ENCODE data around the gene TBCA. TPM values are rescaled to one million over a fixed set of nuclear protein-coding genes. Genes with fewer than 3 reads are reported as not detected.

The TBCA gene
- total and polyA plus RNA-seq, 2 of the 13 experiments (the other 11 are each of a cell fraction or from before 2014, with no cell fraction given) = 93.8 to 309 TPM

- FAIRE-seq = no peak
- intact Hi-C loops (cut with micrococcal nuclease; ENCODE audit: unreplicated experiment) = loop anchor here (2.0 kb wide), 1 partner anchor 22 kb away; no protein-coding TSS in a partner anchor
- in situ Hi-C loops (cut with HindIII; ENCODE audit: extremely low pct_ligation_motif_present, low pct_unique_long_range_greater_than_20kb) = no loop called here
- Histone ChIP-seq H2AFZ (ENCODE audit: low read length) (no peak overlapping the region), H3K79me2 (ENCODE audit: insufficient read depth, low read length) (no peaks in the 10 kb centered on the region), H3K27ac (ENCODE audit: extremely low read length, insufficient read depth, low read length) (no peak overlapping the region), H3K9ac (ENCODE audit: insufficient read depth, low read depth, low read length) (no peak overlapping the region), H3K4me1 (ENCODE audit: insufficient read depth, low read length) (no peaks in the 10 kb centered on the region), H3K36me3 (replicated peaks in 1 of 2; ENCODE audit: control insufficient read depth in 1 of 2, insufficient read depth in 2 of 2, low read length in 2 of 2) (no peaks in the 10 kb centered on the region), H3K9me3 (ENCODE audit: low read length) (no peaks in the 10 kb centered on the region), H3K4me2 (ENCODE audit: low read depth, low read length) (no peak overlapping the region), H3K27me3 (ENCODE audit: control insufficient read depth in 1 of 2, insufficient read depth in 2 of 2, low read length in 2 of 2) (no peaks in the 10 kb centered on the region; a peak in 1 of 5 replicates), H3K4me3 (replicated peaks in 1 of 3; ENCODE audit: insufficient read depth in 1 of 3, low read depth in 2 of 3, low read length in 3 of 3) (no peak overlapping the region), H4K20me1 (ENCODE audit: insufficient read depth, low read length) (no peaks in the 10 kb centered on the region)
- no TSS peak for BruUV-seq (replicated peaks)
- WGBS (ENCODE audit: low lambda C conversion rate) = 81% methylated on average over 11 of the region's 17 CpGs
- DNase-seq (ENCODE audit: low spot score) = no peak
- POLR2A ChIA-PET = no interaction called here
- CTCF ChIA-PET (ENCODE audit: low intra/inter-chr PET ratio, low total read pairs) = no interaction called here
- ATAC-seq = no peak
- TF ChIP-seq SIN3A (IDR thresholded peaks at IDR 0.05; ENCODE audit: borderline replicate concordance, low read depth, low read length) = no peak
- TF ChIP-seq, protein P1, sequence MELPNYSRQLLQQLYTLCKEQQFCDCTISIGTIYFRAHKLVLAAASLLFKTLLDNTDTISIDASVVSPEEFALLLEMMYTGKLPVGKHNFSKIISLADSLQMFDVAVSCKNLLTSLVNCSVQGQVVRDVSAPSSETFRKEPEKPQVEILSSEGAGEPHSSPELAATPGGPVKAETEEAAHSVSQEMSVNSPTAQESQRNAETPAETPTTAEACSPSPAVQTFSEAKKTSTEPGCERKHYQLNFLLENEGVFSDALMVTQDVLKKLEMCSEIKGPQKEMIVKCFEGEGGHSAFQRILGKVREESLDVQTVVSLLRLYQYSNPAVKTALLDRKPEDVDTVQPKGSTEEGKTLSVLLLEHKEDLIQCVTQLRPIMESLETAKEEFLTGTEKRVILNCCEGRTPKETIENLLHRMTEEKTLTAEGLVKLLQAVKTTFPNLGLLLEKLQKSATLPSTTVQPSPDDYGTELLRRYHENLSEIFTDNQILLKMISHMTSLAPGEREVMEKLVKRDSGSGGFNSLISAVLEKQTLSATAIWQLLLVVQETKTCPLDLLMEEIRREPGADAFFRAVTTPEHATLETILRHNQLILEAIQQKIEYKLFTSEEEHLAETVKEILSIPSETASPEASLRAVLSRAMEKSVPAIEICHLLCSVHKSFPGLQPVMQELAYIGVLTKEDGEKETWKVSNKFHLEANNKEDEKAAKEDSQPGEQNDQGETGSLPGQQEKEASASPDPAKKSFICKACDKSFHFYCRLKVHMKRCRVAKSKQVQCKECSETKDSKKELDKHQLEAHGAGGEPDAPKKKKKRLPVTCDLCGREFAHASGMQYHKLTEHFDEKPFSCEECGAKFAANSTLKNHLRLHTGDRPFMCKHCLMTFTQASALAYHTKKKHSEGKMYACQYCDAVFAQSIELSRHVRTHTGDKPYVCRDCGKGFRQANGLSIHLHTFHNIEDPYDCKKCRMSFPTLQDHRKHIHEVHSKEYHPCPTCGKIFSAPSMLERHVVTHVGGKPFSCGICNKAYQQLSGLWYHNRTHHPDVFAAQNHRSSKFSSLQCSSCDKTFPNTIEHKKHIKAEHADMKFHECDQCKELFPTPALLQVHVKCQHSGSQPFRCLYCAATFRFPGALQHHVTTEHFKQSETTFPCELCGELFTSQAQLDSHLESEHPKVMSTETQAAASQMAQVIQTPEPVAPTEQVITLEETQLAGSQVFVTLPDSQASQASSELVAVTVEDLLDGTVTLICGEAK (IDR thresholded peaks at IDR 0.05) = no peak
- TF ChIP-seq, protein P1 (CRISPR knock-in tag; IDR thresholded peaks at IDR 0.05) = no peak
- TF ChIP-seq HNRNPH1 (optimal IDR thresholded peaks at IDR 0.05; ENCODE audit: low read depth, low read length) = no peak
- TF ChIP-seq STAT6 (CRISPR knock-in tag; IDR thresholded peaks at IDR 0.05; ENCODE audit: borderline replicate concordance) = no peak
- no peak for TF ChIP-seq ZNF30 (CRISPR knock-in tag; IDR thresholded peaks at IDR 0.05)
- TF ChIP-seq ZSCAN22 (CRISPR knock-in tag; IDR thresholded peaks at IDR 0.05) = no peak
- no peak for TF ChIP-seq SMARCC2 (IDR thresholded peaks at IDR 0.05)
- no peak for TF ChIP-seq MAZ (IDR thresholded peaks at IDR 0.05; ENCODE audit: borderline replicate concordance, low read depth, low read length)
- no peak for TF ChIP-seq MAZ (CRISPR knock-in tag; IDR thresholded peaks at IDR 0.05; ENCODE audit: low read depth)
Measured at GRCh38 chr5:77785229-77785628, 9.1 kb upstream of the TBCA start.

All from HepG2 (cell line).